AG10803 (cell line): ENCODE results near the gene ATL3.
A peak's percentile ranks its signal among the peaks of the same experiment; 100 is the strongest.

Experiments used
- DNase-seq: peaks from one replicate; pipeline ENCODE4 v3.0.0; 2010; ENCODE audit warnings: low read depth
- H3K4me3 ChIP-seq: 2 replicates; pipeline ENCODE4 v1.5.1; 2011; ENCODE audit warnings: mild to moderate bottlenecking, low read length, control low read depth
- TF ChIP-seq, protein P1 (sequence below): conservative IDR thresholded peaks from 2 replicates; pipeline ENCODE4 v1.5.1; 2011; ENCODE audit warnings: mild to moderate bottlenecking, low read length, control low read depth, inconsistent platforms

Gene ATL3

DNA sequence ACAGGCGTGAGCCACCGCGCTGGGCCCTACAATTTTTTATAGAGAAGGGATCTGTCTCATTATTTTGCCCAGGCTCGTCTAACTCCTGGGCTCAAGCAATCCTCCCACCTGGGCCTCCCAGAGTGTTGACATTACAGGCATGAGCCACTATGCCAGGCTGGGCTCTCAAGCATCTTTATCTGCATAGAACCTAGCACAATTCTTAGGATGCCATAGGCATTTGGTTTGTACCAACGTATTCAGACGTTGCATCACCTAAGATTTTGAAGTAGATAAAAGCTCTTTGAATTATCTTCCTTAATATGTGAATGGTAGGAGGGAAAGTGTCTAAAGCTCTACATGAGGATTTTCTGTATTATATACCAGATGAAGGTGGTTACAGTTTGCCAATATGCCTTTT, 40.7 kb upstream of the ATL3 start:
- no peak for DNase-seq
- H3K4me3 ChIP-seq, result no peak overlapping the region
- TF ChIP-seq, protein P1, sequence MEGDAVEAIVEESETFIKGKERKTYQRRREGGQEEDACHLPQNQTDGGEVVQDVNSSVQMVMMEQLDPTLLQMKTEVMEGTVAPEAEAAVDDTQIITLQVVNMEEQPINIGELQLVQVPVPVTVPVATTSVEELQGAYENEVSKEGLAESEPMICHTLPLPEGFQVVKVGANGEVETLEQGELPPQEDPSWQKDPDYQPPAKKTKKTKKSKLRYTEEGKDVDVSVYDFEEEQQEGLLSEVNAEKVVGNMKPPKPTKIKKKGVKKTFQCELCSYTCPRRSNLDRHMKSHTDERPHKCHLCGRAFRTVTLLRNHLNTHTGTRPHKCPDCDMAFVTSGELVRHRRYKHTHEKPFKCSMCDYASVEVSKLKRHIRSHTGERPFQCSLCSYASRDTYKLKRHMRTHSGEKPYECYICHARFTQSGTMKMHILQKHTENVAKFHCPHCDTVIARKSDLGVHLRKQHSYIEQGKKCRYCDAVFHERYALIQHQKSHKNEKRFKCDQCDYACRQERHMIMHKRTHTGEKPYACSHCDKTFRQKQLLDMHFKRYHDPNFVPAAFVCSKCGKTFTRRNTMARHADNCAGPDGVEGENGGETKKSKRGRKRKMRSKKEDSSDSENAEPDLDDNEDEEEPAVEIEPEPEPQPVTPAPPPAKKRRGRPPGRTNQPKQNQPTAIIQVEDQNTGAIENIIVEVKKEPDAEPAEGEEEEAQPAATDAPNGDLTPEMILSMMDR, result no peak

DNA sequence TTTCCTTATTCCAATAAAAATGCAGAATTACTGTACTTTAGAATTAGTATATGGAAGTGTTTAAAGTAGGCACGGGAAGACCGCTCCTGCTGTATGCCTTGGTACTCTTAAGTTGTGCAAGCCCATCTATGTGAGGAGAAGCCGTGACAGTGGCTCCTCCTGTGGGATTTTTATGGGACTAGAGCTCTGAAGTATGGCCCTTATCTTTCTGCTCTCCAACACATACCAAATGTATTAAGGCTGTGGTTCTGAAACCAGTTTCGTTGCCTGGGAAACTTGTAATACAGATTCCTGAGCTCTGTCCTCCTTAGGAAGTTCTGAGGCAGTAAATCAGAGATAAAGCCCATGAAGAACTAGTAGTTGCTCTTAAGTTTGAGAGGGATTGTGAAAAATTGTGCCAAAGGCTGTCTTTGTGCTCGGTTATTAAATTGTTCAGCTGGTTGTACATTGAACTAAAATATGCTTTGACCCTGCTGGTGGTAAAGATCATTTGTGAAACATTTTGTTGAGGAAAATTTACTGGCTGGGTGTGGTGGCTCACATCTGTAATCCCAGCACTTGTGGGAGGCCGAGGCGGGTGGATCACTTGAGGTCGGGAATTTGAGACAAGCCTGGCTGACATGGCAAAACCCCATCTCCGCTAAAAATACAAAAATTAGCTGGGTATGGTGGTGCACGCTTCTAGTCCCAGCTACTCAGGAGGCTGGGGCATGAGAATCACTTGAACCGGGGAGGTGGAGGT, 39.5 kb upstream of the ATL3 start:
- no peak overlapping the region for H3K4me3 ChIP-seq
- peak; percentile 94 for DNase-seq
- TF ChIP-seq, protein P1, result peak; percentile 58

DNA sequence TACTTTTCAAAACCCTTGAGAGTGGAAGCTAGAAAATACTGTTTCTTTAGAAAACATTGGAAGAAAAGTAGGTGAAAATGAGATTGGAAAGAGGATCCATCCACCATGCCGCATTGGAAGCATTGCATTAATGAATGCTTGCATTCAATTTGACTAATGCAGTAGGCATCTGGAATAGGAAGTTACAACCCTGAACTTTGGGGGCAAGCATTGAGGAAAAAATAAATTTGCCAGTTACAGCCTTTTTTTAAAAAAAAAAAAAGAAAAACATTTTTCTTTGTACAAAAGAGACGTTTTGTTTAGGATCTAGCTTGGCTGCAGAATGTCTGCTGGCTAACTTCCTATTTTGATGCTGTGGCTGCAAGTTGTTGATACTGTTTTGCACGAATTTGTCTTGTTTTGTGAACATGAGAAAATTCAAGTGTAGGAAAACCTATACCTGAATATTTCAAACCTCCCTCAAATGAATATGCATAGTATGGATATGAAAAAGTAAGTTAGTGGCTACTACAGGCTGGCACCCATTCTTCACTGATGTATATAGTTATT, 38.2 kb upstream of the ATL3 start:
- TF ChIP-seq, protein P1, result no peak
- H3K4me3 ChIP-seq, result no peak overlapping the region
- no peak for DNase-seq

DNA sequence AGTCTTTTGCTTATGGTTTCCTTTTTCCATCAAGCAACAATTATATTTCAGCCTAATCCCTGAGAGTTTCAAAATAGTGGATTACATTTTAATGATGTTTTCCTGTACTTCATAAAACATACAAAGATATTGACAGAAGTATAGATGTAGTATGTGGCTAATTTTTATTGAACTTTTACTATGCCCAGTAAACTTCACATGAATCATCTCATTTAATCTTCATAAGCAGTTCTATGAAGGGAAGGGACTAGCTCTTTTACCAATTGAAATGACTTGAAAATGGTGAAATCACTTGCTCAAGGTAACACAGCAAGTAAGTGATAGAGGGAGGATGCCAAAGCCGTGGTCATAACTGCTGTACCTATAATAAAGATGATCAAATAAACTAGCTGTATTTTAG, 37.6 kb upstream of the ATL3 start:
- no peak overlapping the region for H3K4me3 ChIP-seq
- TF ChIP-seq, protein P1, result no peak
- no peak for DNase-seq

DNA sequence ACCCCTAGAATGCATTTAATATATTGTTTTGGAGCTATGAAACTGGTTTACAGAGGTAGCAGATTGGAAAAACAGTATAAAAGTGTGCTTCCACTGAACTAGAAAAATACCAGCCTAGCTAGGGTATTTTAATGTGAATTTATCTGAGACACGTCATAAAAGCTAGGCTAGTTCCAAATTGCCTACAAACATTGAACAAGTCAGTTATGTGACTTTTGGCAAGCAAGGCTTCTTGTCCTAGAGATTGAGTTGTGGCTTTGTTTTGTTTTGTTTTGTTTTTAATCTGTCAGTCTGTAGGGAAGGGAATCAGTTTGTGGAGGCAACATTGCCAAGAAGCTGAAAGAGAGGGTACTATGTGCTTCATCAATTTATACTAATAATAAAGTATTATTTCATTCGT, 34.4 kb upstream of the ATL3 start:
- DNase-seq, result no peak
- TF ChIP-seq, protein P1, result no peak
- no peak overlapping the region for H3K4me3 ChIP-seq

DNA sequence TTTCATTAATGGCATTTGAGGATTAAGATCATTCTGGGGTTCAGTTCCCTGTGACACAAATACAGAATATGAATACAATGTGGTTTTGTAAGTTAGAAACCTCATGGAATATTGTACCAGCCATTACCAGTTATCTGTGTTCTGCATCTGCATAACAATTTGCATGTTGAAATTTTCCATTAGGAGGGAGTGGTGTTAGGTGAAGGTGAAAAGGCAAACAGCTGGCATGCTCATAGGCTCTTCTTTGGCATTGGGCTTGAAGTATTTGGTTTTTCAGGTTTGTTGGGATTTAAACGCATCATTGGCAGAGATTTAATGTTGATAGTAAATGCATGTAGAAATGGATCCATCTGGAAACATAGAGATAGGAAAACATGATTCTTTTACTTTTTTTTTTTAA, 28.7 kb upstream of the ATL3 start:
- no peak for DNase-seq
- no peak overlapping the region for H3K4me3 ChIP-seq
- TF ChIP-seq, protein P1, result no peak

DNA sequence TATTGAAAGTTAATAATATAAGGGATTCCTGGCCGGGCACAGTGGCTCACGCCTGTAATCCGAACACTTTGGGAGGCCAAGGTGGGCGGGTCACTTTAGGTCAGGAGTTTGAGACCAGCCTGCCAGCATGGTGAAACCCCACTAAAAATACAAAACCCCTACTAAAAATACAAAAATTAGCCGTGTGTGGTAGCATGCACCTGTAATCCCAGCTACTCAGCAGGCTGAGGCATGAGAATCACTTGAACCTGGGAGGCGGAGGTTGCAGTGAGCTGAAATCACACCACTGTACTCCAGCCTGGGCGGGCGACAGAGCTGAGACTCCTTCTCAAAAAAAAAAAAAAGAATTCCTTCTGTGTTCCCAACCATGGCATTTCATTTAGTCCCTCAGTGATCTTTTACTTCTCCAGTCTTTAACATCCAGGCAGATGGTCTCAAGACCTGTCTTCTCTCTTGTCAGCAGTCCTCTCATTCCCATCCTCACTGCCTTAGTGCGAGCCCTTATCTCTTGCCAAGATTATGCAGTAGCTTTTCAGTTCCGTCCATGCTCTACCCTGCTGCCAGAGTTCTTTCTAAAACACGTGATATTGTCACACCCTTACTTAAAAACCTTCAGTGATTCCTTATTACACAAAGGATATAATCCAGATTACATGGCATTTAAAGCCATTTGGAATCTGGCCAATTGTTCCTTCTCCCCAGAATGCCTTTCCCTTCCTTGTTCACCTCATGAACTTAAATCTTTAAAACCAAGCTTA, 28.0 kb upstream of the ATL3 start:
- H3K4me3 ChIP-seq, result no peak overlapping the region
- TF ChIP-seq, protein P1, result no peak
- no peak for DNase-seq
